ENCODE measurements around the gene FAM78A.
A peak's percentile ranks its signal among the peaks of the same experiment; 100 is the strongest.

Gene FAM78A, protein sequence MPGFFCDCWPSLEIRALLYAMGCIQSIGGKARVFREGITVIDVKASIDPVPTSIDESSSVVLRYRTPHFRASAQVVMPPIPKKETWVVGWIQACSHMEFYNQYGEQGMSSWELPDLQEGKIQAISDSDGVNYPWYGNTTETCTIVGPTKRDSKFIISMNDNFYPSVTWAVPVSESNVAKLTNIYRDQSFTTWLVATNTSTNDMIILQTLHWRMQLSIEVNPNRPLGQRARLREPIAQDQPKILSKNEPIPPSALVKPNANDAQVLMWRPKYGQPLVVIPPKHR

DNA sequence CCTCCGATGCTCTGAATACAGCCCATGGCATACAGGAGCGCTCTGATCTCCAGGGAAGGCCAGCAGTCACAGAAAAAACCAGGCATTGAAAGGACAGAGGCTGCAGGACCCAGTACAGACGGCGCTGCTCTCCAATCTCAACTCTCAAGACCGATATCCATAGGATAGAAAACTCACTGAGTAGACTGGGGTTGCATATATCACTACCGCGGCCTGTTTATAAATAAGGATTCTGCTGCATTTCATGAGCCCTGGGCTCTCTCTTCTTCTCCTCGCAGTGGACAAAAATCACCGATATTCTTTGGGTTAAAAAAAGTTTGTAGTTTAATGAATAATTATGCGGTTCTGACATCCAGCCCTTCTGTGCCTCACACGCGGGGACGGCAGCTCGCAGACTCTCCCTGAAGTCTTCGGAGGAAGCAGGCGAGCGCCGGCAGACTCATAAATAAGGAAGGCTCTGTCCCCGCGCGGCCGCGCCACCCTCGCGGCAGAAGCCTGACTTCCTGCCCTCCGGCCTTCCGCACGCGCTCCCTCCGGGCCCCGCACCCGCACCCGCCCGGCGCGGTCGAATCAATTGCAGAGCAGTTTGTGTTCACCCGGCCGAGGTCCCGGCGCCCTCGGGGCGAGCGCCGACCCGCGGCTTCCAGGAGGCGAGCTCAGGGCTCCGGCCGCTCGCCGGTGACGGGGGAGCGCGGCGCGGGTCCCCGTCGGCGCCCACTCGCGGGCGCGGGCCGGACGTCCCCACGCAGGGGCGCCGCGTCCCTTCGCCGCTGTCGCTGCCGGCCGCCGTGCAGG is at the start of gene FAM78A:
TSS of gene FAM78A (minus strand) at position 417 of the 795 bp plus-strand sequence. CDS start at position 86, 331 bp downstream.
- DNase-seq, result peak; percentile 52

- no peak for DNase-seq
Observed at GRCh38 chr9:131324736-131325679, 48.7 kb upstream of the FAM78A start.

- no peak for DNase-seq
Observed at GRCh38 chr9:131323629-131324028, 47.3 kb upstream of the FAM78A start.

DNA sequence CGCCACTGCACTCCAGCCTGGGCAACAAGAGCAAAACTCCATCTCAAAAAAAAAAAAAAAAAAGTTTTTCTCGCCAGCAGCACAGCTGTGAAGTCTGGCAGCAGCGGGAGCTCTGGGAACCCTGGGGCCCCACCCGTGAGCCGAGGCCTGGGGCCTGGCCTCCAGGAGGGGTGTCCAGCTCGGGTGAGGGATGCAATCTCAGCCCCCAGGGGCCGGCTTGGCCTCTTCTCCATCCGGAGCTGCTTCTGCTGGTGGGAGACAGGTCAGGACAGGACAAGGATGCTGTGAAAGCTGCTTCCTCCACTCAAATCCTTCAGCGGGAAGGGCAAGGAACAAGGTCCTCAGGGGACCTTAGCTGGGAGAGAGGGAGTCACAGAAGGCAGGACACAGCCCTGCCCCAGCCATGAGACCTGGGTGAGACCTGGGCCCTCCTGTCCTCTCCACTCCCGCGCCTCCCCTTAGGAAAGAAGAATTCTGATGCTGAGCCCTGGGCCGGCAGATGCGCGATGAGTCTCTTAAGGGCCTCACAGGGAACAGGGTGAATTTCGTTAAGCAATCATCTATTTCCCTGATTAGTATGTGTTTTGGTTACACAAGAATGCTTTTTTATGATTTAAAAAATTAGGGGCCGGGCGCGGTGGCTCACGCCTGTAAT is 43.8 kb upstream of the FAM78A start:
- no peak for DNase-seq

GRCh38 chr9:131319486-131319885 is 43.2 kb upstream of the FAM78A start:
- no peak for DNase-seq

GRCh38 chr9:131318231-131319085 is 42.1 kb upstream of the FAM78A start:
- DNase-seq, result no peak

DNA sequence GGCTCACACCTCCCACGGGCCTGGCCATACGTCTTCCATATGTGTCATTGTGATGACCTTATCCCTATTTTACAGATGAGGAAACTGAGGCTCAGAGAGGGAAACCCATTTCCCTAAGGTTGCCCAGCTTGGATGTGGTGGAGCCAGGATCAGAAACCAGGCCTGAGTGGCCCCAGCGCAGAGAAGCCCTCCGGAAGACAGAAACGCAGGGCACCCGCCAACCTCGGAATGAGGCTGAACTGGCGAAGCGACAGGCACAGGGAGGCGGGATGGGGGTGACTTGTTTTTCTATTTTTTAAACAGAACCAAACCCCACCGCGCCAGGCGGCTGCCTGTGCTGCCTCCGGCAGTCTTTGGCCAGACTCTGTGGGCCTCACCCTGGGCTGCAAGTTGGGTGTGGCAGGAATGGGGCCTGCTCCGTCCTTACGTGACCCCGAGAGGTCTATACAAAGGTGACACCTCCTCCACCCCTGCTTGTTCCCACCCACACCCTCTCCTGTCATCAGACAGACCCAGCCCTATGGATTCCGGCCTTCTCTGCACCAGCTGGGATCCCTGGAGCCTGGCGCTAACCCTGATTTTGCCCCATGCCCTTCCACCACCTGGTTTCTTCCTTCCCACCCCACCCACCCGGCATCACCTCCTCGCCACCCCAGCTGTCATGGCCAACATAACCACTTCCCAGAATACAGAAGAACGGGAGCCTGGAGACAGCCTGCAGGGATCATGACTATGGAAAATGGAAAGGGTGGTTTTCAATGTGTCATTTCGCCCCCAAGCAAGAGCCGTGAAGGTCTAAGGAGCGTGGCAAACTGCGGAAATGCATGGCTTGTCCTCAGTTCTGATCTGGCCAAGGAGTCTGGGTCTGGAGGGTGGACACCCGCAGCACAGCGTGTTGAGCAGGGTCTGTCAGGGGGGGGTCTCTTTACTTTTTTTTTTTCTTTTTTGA is 36.8 kb upstream of the FAM78A start:
- no peak for DNase-seq

DNA sequence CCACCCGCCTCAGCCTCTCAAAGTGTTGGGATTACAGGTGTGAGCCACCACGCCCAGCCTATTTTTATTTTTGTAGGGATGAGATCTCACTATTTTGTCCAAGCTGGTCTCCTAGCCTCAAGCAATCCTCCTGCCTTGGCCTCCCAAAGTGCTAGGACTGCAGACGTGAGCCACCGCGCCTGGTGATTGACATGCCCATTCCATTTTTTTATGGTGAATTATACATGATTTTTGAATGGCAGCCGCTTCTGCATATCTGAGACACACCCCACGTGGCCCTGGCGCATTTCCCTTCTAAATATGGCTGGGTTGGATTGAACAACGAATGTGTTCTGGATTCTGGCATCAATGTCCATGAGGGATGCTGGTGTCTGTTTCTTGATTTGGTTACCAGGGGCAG is 35.9 kb upstream of the FAM78A start:
- DNase-seq, result no peak

GRCh38 chr9:131310833-131311554 is 34.7 kb upstream of the FAM78A start:
- peak; percentile 80 for DNase-seq

GRCh38 chr9:131309530-131310276 is 33.4 kb upstream of the FAM78A start:
- DNase-seq, result no peak

- DNase-seq, result no peak
Observed at GRCh38 chr9:131308906-131309529, 32.7 kb upstream of the FAM78A start.

- DNase-seq, result no peak
Observed at GRCh38 chr9:131308452-131308851, 32.1 kb upstream of the FAM78A start.

DNA sequence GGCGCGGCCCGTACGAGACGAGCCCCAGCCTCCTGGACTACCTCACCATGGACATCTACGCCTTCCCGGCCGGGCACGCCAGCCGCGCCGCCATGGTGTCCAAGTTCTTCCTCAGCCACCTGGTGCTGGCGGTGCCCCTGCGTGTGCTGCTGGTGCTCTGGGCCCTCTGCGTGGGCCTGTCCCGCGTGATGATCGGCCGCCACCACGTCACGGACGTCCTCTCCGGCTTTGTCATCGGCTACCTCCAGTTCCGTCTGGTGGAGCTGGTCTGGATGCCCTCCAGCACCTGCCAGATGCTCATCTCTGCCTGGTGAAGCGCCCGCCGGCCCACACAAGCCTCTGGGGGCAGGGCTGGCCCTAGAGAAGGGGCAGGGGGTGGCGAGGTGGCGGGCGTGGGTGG is 31.7 kb upstream of the FAM78A start:
- no peak for DNase-seq

GRCh38 chr9:131306397-131307004 is 30.2 kb upstream of the FAM78A start:
- no peak for DNase-seq

GRCh38 chr9:131304676-131305355 is 28.5 kb upstream of the FAM78A start:
- DNase-seq, result no peak

DNA sequence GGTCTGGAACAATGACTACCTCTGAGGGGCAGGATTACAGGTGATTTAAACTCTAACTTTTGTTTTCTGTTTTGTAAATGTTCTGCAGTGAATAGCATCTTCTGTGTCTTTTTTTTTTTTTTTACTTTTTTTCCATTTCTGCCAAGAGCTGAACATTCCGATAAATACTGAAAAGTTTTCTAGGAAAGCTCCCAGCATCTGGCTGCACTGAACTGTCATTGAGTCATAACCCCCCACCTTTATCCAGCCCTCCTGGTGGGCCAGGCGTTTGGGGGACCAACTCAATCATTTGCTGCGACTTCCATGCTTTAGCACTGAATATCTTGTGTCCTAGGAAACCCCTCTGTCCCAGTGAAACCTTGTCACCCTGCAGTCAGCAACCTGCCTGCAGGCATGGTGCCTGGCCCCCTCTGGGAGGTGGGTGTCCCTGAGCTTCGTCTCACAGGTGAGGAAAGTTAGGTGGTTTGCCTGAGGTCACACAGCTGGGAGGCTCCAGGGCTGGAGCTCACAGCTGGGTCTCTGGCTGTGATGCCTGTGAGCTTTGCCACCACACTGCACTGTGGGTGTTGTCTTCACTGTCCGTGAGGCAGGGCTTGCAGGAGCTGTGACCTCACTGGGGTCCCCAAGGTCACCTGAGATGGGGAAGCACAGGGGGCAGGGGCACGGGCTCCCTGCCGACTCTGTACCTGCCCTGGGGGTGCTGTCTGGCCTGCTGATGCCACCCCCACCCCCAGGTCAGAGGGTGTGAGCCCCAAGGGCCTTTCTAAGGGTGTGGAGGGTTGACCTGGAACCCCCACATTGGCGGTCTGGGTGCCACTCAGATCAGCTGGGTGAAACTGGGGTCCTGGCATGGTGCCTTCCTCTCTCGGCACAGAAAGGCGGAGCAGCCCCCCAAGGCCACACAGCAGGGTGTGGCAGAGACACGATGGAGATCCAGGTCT is 27.3 kb upstream of the FAM78A start:
- no peak for DNase-seq
